Measurements from ENCODE around the gene DPY30. TPM values are rescaled to one million over a fixed set of nuclear protein-coding genes. Genes with fewer than 3 reads are reported as not detected.

Gene DPY30
- total and polyA plus RNA-seq, 2 donors (not counting 1 experiment from before 2014, with no cell fraction given): 43.4 to 56.8 TPM

GRCh38 chr2:32061430-32061829 is 21.8 kb upstream of the DPY30 start:
- no peaks in the 10 kb centered on the region for H3K9me3 ChIP-seq (ENCODE audit: control extremely low read depth in 1 of 3, control insufficient read depth in 2 of 3, insufficient read depth in 1 of 3, low read length in 2 of 3)
- Mint-ChIP-seq H3K27me3 (no peaks in the 10 kb centered on the region), H3K27ac (no peak overlapping the region), H3K4me1 (peaks cover 27% of the 10 kb centered on the region), H3K9me3 (ENCODE audit: insufficient read depth) (no peaks in the 10 kb centered on the region), H3K4me3 (peak overlapping the region; percentile 59)
- 97% methylated on average over 7 of the region's 8 CpGs for WGBS (ENCODE audit: insufficient coverage)
- no peak for DNase-seq
- H3K79me2 ChIP-seq (ENCODE audit: control insufficient read depth, insufficient read depth, low read length): peaks cover 21% of the 10 kb centered on the region
- no peak overlapping the region for H2AFZ ChIP-seq (ENCODE audit: insufficient read depth, low read depth, low read length, poor library complexity, severe bottlenecking)
- H3K4me1 ChIP-seq (ENCODE audit: control insufficient read depth in 2 of 2, insufficient read depth in 2 of 2, low read length in 2 of 2): peaks cover 12 to 21% of the 10 kb centered on the region in 2 donors
- ATAC-seq (ENCODE audit: low read depth): no peak
- no peak overlapping the region for H3K4me3 ChIP-seq (ENCODE audit: control extremely low read depth in 1 of 5, extremely low read depth in 1 of 5, insufficient read depth in 1 of 5, low read depth in 2 of 5, low read length in 4 of 5)
- no peaks in the 10 kb centered on the region for H3K27me3 ChIP-seq (replicated peaks in 1 of 4; ENCODE audit: control extremely low read depth in 1 of 4, control insufficient read depth in 3 of 4, insufficient read depth in 4 of 4, low read length in 3 of 4)
- no peak overlapping the region for H3K9ac ChIP-seq (ENCODE audit: low read length)
- H4K20me1 ChIP-seq (ENCODE audit: control insufficient read depth, insufficient read depth, low read length, poor library complexity, severe bottlenecking): peaks cover 6% of the 10 kb centered on the region
- no peak overlapping the region for H3K27ac ChIP-seq (ENCODE audit: low read length in 2 of 2)
- intact Hi-C loops (cut with micrococcal nuclease): loop anchor here (5.0 kb wide), 2 partner anchors 106 to 1416 kb away; partner anchors contain the start of genes RASGRP3 and SLC30A6
- H3K36me3 ChIP-seq (replicated peaks in 1 of 2; ENCODE audit: control extremely low read depth in 1 of 2, control insufficient read depth in 1 of 2, extremely low read depth in 1 of 2, insufficient read depth in 2 of 2, low read length in 1 of 2): no peaks in the 10 kb centered on the region
- H3K4me2 ChIP-seq (replicated peaks; ENCODE audit: low read depth, low read length, poor library complexity, severe bottlenecking): no peak overlapping the region
- POLR2A ChIA-PET: interaction anchor here (0.6 kb wide), 1 partner anchor 26 kb away, joined by 7 read pairs; no protein-coding TSS in a partner anchor
- TF ChIP-seq CTCF (IDR thresholded peaks at IDR 0.05) (no peak), EZH2 (IDR thresholded peaks at IDR 0.05; ENCODE audit: borderline replicate concordance, insufficient read depth, low read depth, low read length, poor library complexity, severe bottlenecking) (no peak)
- CTCF ChIA-PET: interaction anchor here (2.5 kb wide), 1 partner anchor 21 kb away, joined by 16 read pairs; the partner anchor contains the start of gene DPY30

GRCh38 chr2:32060266-32060665 is 20.7 kb upstream of the DPY30 start:
- TF ChIP-seq EZH2 (IDR thresholded peaks at IDR 0.05; ENCODE audit: borderline replicate concordance, insufficient read depth, low read depth, low read length, poor library complexity, severe bottlenecking): no peak
- no peak for TF ChIP-seq CTCF (IDR thresholded peaks at IDR 0.05)
- H3K4me1 ChIP-seq (ENCODE audit: control insufficient read depth in 2 of 2, insufficient read depth in 2 of 2, low read length in 2 of 2): peaks cover 12 to 16% of the 10 kb centered on the region in 2 donors
- no peak overlapping the region for H3K27ac ChIP-seq (ENCODE audit: low read length in 2 of 2)
- no peak overlapping the region for H3K9ac ChIP-seq (ENCODE audit: low read length)
- WGBS (ENCODE audit: insufficient coverage): 100% methylated on average over 1 of the region's 2 CpGs
- Mint-ChIP-seq H3K4me1 (peaks cover 19% of the 10 kb centered on the region), H3K27ac (no peak overlapping the region), H3K9me3 (ENCODE audit: insufficient read depth) (no peaks in the 10 kb centered on the region), H3K4me3 (no peak overlapping the region), H3K27me3 (no peaks in the 10 kb centered on the region)
- no peak overlapping the region for H3K4me3 ChIP-seq (ENCODE audit: control extremely low read depth in 1 of 5, extremely low read depth in 1 of 5, insufficient read depth in 1 of 5, low read depth in 2 of 5, low read length in 4 of 5)
- H3K4me2 ChIP-seq (replicated peaks; ENCODE audit: low read depth, low read length, poor library complexity, severe bottlenecking): no peak overlapping the region
- H2AFZ ChIP-seq (ENCODE audit: insufficient read depth, low read depth, low read length, poor library complexity, severe bottlenecking): no peak overlapping the region
- POLR2A ChIA-PET: no interaction called here
- DNase-seq (no peak), ATAC-seq (ENCODE audit: low read depth) (no peak)
- peaks cover 9% of the 10 kb centered on the region for H3K79me2 ChIP-seq (ENCODE audit: control insufficient read depth, insufficient read depth, low read length)
- H3K9me3 ChIP-seq (ENCODE audit: control extremely low read depth in 1 of 3, control insufficient read depth in 2 of 3, insufficient read depth in 1 of 3, low read length in 2 of 3): no peaks in the 10 kb centered on the region
- H3K27me3 ChIP-seq (replicated peaks in 1 of 4; ENCODE audit: control extremely low read depth in 1 of 4, control insufficient read depth in 3 of 4, insufficient read depth in 4 of 4, low read length in 3 of 4): no peaks in the 10 kb centered on the region
- H3K36me3 ChIP-seq (replicated peaks in 1 of 2; ENCODE audit: control extremely low read depth in 1 of 2, control insufficient read depth in 1 of 2, extremely low read depth in 1 of 2, insufficient read depth in 2 of 2, low read length in 1 of 2): no peaks in the 10 kb centered on the region
- CTCF ChIA-PET: no interaction called here
- H4K20me1 ChIP-seq (ENCODE audit: control insufficient read depth, insufficient read depth, low read length, poor library complexity, severe bottlenecking): no peaks in the 10 kb centered on the region
- intact Hi-C loops (cut with micrococcal nuclease): loop anchor here (5.0 kb wide), 2 partner anchors 107 to 1417 kb away; partner anchors contain the start of genes RASGRP3 and SLC30A6
